Activated naive CD8-positive, alpha-beta T cell treated with anti-CD3 and anti-CD28 coated beads for 36 hours (primary cell): ENCODE results near the gene TNFSF9. TPM values are rescaled to one million over a fixed set of nuclear protein-coding genes. Genes with fewer than 3 reads are reported as not detected.
"Not testable (repeated sequence)": the region's sequence is repeated elsewhere in the genome, so short reads cannot be mapped to it uniquely, and the experiment has no call there.

ENCODE experiments used
- DNase-seq: peaks from one replicate; pipeline ENCODE4 v3.0.0; 2021
- H3K27ac Mint-ChIP-seq: one replicate; pipeline ENCODE4 v1.8.0; 2022; ENCODE audit warnings: mild to moderate bottlenecking, moderate library complexity, mixed read lengths
- H3K27me3 Mint-ChIP-seq: one replicate; pipeline ENCODE4 v1.8.0; 2022; ENCODE audit warnings: mild to moderate bottlenecking, mixed read lengths
- H3K36me3 Mint-ChIP-seq: one replicate; pipeline ENCODE4 v1.8.0; 2021; ENCODE audit warnings: mild to moderate bottlenecking, mixed read lengths
- H3K4me1 Mint-ChIP-seq: one replicate; pipeline ENCODE4 v1.8.0; 2021; ENCODE audit warnings: mixed read lengths
- H3K4me3 Mint-ChIP-seq: one replicate; pipeline ENCODE4 v1.8.0; 2022; ENCODE audit warnings: mild to moderate bottlenecking, moderate library complexity, mixed read lengths
- H3K9me3 Mint-ChIP-seq: one replicate; pipeline ENCODE4 v1.8.0; 2022; ENCODE audit warnings: mixed read lengths
- total RNA-seq, 2 experiments: library from RNA; stranded (reverse); gene quantifications; one replicate each; pipeline ENCODE4 v1.2.3, GENCODE V29; 2021

The TNFSF9 gene
- total RNA-seq, 2 experiments from 2014 or later, result 2.3 to 2.5 TPM

DNA sequence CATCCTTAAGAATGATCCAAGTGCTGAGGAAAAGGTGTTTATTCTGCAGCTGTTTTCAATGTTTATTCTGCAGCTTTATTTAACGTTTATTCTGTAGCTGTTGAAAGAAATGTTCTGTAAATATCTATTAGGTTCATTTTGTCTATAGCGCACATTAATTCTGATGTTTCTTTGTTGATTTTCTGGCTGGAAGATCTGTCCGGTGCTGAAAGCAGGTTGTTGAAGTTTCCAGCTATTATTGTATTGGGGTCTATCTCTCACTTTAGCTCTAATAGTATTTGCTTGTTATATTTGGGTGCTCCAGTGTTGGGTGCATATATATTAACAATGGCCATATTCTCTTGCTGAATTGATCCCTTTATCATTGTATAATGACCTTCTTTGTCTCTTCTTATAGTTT is 39.9 kb downstream of the TNFSF9 start:
- H3K36me3 Mint-ChIP-seq, result no peaks in the 10 kb centered on the region
- no peak overlapping the region for H3K4me3 Mint-ChIP-seq
- H3K27me3 Mint-ChIP-seq, result peaks cover 27% of the 10 kb centered on the region

DNA sequence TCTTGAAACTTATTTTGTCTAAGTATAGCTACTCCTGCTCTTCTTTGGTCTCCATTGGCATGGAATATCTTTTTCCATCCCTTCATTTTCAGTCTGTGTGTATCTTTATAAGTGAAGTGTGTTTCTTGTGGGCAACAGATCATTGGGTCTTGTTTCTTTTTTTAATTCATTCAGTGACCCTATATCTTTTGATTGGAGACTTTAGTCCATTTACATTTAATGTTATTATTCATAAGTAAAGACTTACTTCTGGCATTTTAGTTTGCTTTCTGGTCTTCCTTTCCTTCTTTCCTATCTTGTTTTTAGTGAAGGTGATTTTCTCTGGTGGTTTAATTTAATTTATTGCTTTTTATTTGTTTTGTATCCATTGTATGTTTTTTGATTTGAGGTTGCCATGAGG is 40.3 kb downstream of the TNFSF9 start:
- Mint-ChIP-seq H3K27me3 (peaks cover 27% of the 10 kb centered on the region), H3K27ac (no peak overlapping the region), H3K9me3 (peaks cover 7% of the 10 kb centered on the region), H3K4me3 (no peak overlapping the region), H3K4me1 (no peaks in the 10 kb centered on the region), H3K36me3 (no peaks in the 10 kb centered on the region)
- DNase-seq, result no peak

More for the DNA sequence above, 39.9 kb downstream of the TNFSF9 start:
- Mint-ChIP-seq H3K9me3 (peaks cover 7% of the 10 kb centered on the region), H3K4me1 (no peaks in the 10 kb centered on the region), H3K27ac (no peak overlapping the region)
- DNase-seq, result no peak

DNA sequence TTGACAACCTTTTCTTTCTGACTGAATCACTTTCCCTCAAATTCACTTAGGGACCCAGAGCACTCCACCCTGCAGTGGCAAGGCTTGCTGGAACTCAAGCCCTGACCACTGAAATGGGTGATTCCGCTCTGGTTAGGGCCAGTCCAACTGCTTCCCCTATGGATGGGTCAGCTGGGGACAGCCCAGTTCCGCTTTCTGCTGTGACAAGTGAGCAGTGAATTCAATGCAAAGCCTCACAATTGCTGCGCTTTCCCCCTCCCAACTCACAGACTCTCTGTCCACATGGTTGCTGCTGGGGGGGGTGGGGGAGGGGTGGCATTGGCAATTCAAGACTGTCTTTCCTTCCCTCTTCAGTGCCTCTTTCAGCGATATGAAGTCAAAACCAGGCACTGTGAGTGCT is 41.4 kb downstream of the TNFSF9 start:
- Mint-ChIP-seq H3K9me3 (peaks cover 4% of the 10 kb centered on the region), H3K4me3 (no peak overlapping the region), H3K27ac (no peak overlapping the region), H3K27me3 (peaks cover 27% of the 10 kb centered on the region), H3K36me3 (no peaks in the 10 kb centered on the region), H3K4me1 (no peaks in the 10 kb centered on the region)
- no peak for DNase-seq

DNA sequence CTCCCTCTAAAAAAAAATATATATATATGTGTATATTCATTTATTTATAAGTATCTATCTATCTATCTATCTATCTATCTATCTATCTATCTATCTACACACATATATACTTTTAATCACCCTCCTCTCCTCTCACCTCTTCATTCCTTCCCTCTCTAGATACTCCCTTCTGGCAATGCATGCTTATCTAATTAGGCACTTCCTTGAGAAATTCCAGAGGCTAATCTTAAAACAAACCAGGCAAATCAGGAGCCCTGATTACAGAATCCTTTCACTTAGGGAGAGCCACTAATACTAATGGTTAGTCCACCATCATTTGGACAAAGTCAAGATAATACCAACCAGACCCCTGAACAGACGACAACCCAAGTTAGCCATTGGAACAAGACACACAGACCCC is 42.5 kb downstream of the TNFSF9 start:
- Mint-ChIP-seq H3K9me3 (peaks cover 4% of the 10 kb centered on the region), H3K27me3 (peaks cover 27% of the 10 kb centered on the region), H3K27ac (no peak overlapping the region), H3K36me3 (no peaks in the 10 kb centered on the region), H3K4me3 (no peak overlapping the region), H3K4me1 (no peaks in the 10 kb centered on the region)
- DNase-seq, result no peak

DNA sequence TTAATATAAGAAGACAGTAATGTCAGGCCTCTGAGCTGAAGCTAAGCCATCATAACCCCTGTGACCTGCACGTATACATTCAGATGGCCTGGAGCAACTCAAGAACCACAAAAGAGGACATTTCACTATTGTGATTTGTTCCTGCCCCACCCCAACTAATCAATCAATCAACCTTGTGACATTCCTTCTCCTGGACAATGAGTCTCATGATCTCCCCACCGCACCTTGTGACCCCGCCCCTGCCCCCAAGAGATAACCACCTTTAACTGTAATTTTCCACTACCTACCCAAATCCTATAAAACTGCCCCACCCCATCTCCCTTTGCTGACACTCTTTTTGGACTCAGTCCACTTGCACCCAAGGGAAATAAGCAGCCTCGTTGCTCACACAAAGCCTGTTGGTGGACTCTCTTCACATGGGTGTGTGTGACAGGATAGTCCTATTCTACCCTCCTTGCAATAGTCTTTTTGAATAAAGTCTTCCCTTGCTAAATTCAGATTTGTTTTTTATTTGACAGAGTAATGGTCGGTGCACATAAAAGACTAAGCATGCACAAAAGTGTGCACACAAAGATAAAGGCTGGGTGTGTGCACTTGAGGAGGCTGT is 46.1 kb downstream of the TNFSF9 start:
- peaks cover 13% of the 10 kb centered on the region for H3K27me3 Mint-ChIP-seq
- no peak overlapping the region for H3K4me3 Mint-ChIP-seq
- H3K27ac Mint-ChIP-seq, result no peak overlapping the region
- no peak for DNase-seq
- no peaks in the 10 kb centered on the region for H3K36me3 Mint-ChIP-seq
- no peaks in the 10 kb centered on the region for H3K9me3 Mint-ChIP-seq
- no peaks in the 10 kb centered on the region for H3K4me1 Mint-ChIP-seq

DNA sequence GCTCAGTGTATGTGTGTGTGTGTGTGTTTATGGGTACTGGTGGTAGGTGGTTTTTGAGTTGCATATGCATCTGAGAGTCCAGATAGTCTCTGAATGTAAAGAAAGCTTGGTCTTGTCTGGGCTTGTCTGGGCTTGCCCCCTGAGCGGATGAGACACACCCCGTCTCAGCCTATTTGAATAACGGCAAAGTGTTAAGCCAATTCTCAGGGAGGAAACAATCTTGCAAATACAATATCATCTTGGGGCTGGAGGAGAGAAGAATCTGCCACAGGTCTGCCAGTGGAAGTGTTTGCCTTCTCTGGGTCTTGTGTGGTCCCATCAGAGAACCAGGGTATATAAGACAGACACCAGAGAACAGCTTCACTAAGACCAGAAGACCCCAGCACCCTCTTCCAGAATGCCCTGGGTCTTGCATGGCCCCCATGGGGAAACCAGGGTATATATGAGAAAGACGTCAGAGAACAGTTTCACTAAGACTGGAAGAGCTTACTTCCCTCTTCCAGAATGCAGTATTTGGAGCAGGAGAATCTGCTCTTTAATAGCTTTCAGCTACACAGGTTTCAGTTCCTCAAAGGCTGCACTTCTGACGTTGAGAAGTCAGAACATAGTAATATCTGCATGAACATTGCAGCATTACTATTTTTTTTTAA is 46.8 kb downstream of the TNFSF9 start:
- peaks cover 8% of the 10 kb centered on the region for H3K27me3 Mint-ChIP-seq
- no peak for DNase-seq
- H3K9me3 Mint-ChIP-seq, result no peaks in the 10 kb centered on the region
- H3K36me3 Mint-ChIP-seq, result no peaks in the 10 kb centered on the region
- no peak overlapping the region for H3K4me3 Mint-ChIP-seq
- no peaks in the 10 kb centered on the region for H3K4me1 Mint-ChIP-seq
- H3K27ac Mint-ChIP-seq, result no peak overlapping the region

DNA sequence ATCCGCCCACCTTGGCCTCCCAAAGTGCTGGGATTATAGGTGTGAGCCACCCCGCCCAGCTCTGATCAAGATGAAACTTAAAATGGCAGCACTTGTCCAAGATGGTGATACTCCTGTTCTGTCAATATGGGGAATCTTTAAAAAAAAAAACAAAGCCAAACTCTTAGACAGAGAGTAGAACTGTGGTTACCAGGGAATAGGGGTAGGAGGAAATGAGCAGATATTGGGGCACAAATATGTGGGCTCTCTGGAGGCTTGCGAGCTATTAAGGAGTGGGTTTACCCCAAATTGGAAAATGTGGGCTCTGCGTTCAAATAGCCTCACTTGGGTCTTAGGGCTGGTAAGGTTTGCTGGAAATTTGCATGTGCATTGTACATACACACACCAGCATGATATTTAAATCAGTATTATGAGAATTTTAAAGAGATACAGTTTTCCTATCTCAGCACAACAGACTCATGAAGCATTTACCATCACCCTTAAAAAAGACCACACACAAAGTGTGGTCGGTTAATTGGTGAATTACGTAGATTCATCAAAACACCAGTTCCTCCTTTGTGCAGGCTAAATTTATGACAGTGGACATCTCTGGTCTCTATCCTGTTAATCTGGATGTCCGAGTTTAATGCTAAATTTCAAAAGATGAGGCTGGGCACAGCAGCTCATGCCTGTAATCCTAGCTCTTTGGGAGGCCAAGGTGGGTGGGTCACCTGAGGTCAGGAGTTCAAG is 48.8 kb downstream of the TNFSF9 start:
- no peak for DNase-seq
- H3K27ac Mint-ChIP-seq, result no peak overlapping the region
- no peaks in the 10 kb centered on the region for H3K36me3 Mint-ChIP-seq
- no peaks in the 10 kb centered on the region for H3K9me3 Mint-ChIP-seq
- H3K4me3 Mint-ChIP-seq, result no peak overlapping the region
- H3K27me3 Mint-ChIP-seq, result peaks cover 14% of the 10 kb centered on the region
- H3K4me1 Mint-ChIP-seq, result no peaks in the 10 kb centered on the region

DNA sequence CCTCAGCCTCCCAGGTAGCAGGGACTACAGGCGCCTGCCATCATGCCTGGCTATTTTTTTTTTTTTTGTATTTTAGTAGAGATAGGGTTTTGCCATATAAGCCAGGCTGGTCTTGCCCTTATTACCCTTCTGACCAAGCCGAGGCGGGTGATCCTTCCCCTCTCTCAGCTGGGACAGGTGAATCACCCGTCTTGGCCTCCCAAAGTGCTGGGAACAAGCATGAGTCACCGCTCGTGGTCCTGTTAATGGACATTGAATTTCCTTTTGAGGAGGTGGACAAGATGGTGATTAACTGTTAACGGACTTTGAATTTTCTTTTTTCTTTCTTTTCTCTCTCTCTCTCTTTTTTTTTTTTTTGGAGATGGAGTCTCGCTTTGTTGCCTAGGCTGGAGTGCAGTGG is 49.5 kb downstream of the TNFSF9 start:
- no peaks in the 10 kb centered on the region for H3K36me3 Mint-ChIP-seq
- H3K4me1 Mint-ChIP-seq, result no peaks in the 10 kb centered on the region
- H3K9me3 Mint-ChIP-seq, result no peaks in the 10 kb centered on the region
- peaks cover 21% of the 10 kb centered on the region for H3K27me3 Mint-ChIP-seq
- no peak overlapping the region for H3K4me3 Mint-ChIP-seq
- H3K27ac Mint-ChIP-seq, result no peak overlapping the region
- DNase-seq, result no peak

DNA sequence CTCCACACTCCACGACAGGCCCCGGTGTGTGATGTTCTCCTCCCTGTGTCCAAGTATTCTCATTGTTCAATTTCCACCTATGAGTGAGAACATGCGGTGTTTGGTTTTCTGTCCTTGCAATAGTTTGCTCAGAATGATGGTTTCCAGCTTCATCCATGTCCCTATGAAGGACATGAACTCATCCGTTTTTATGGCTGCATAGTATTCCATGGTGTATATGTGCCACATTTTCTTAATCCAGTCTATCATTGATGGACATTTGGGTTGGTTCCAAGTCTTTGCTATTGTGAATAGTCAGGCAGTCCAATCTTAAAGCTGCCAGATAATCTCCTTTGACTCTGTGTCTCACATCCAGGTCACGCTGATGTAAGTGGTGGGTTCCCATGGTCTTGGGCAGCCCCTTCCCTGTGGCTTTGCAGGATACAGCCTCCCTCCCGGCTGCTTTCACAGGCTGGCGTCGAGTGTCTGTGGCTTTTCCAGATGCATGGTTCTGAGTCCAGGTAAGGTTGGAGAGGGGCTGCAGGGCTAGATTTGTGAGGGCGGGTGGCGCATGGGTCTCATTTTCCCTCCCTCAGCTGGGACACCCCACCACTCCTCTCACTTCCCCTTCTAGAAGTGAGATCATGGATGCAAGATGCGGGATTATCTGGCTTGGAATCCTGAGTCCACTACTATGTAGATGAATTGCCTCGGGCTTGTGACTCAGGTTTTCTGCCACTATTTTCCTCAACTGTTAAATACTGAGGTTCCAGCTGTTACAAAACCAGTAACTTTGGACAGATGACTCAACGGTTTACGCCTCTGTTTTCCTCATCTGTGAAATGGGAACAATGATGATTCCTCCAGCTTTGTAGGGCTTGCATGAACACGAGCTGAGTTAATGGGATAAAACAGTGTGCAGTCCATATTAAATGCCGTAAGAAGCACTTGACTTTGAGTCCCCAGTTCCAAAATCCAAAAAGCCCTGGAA is 52.0 kb downstream of the TNFSF9 start:
- H3K27ac Mint-ChIP-seq, H3K36me3 Mint-ChIP-seq, H3K9me3 Mint-ChIP-seq, H3K4me1 Mint-ChIP-seq, H3K4me3 Mint-ChIP-seq, DNase-seq: not testable (repeated sequence)
- peaks cover 43% of the 10 kb centered on the region for H3K27me3 Mint-ChIP-seq

Other genes starting within 250 kb of the TNFSF9 start
- not detected for gene ACER1, start 197.4 kb upstream of the TNFSF9 start, total RNA-seq
- gene CLPP, start 169.5 kb upstream of the TNFSF9 start, total RNA-seq, result 100 to 1,000 TPM; 194 to 196 TPM
- gene ALKBH7, start 158.2 kb upstream of the TNFSF9 start, total RNA-seq, result 10 to 100 TPM; 26.7 to 29.6 TPM
- 1 to 10 TPM in 1 of 2 experiments, under 1 TPM in 1; 0.92 to 1.2 TPM for gene PSPN, start 155.1 kb upstream of the TNFSF9 start, total RNA-seq
- gene GTF2F1, start 137.9 kb upstream of the TNFSF9 start, total RNA-seq, result 10 to 100 TPM; 72.2 to 72.7 TPM
- gene KHSRP, start 106.2 kb upstream of the TNFSF9 start, total RNA-seq, result 100 to 1,000 TPM; 483 to 489 TPM
- under 1 TPM; 0.52 to 0.60 TPM for gene SLC25A41, start 97.3 kb upstream of the TNFSF9 start, total RNA-seq
- gene SLC25A23, start 71.2 kb upstream of the TNFSF9 start, total RNA-seq, result 10 to 100 TPM; 14.8 to 18.4 TPM
- gene CRB3, start 66.8 kb upstream of the TNFSF9 start, total RNA-seq, result 1 to 10 TPM; 2.1 to 2.5 TPM
- 10 to 100 TPM; 62.4 to 63.2 TPM for gene DENND1C, start 49.2 kb upstream of the TNFSF9 start, total RNA-seq
- gene TUBB4A, start 28.7 kb upstream of the TNFSF9 start, total RNA-seq, result 1 to 10 TPM; 7.3 to 7.8 TPM
- 10 to 100 TPM; 15.2 to 15.3 TPM for gene CD70, start 60.1 kb downstream of the TNFSF9 start, total RNA-seq
- gene TNFSF14, start 139.1 kb downstream of the TNFSF9 start, total RNA-seq, result 10 to 100 TPM; 68.0 to 72.8 TPM
- under 1 TPM; 0.22 to 0.64 TPM for gene C3, start 189.6 kb downstream of the TNFSF9 start, total RNA-seq
- 10 to 100 TPM; 56.0 to 62.9 TPM for gene GPR108, start 206.6 kb downstream of the TNFSF9 start, total RNA-seq
- 10 to 100 TPM; 29.8 to 31.3 TPM for gene TRIP10, start 208.7 kb downstream of the TNFSF9 start, total RNA-seq
- gene SH2D3A, start 236.4 kb downstream of the TNFSF9 start, total RNA-seq, result 10 to 100 TPM; 25.7 to 26.1 TPM
- 10 to 100 TPM; 65.2 to 65.7 TPM for gene VAV1, start 241.7 kb downstream of the TNFSF9 start, total RNA-seq